Measurements from ENCODE around the gene VAV3. TPM values are rescaled to one million over a fixed set of nuclear protein-coding genes. Genes with fewer than 3 reads are reported as not detected.

VAV3 gene
- total RNA-seq, 2 donors from 2014 or later: 6.9 to 7.7 TPM

DNA sequence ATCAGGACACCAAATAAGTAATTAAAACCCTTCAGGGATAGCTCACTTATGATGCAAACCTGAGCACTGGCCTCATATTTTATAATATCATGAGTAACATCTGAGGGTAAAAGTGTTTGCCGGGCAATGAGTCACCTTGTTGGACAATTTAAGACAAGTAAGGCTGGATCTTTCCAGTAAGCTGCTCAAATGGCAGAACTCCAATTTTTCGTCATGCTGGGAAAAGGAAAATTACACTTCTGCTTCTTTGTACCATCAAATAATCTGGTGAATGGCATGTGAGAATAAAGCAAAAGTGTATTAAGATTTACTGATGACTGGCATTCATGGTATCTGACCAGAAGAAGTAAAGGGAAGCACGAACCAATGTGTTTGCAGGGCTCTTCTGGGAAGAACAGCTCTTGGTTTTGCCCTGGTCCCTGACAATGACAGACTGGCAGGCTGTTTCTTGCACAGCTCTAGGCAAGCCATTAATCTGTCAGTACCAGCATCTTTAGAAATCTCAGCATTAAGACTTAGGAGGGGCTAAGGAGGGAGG lies 392.2 kb downstream of the VAV3 start:
- H3K27ac ChIP-seq: no peak overlapping the region
- ATAC-seq (ENCODE audit: insufficient number of reproducible peaks, low FRiP score, low read depth) (no peak), DNase-seq (ENCODE audit: low spot score) (no peak)
- no peaks in the 10 kb centered on the region for H3K9me3 ChIP-seq
- no peaks in the 10 kb centered on the region for H3K27me3 ChIP-seq (replicated peaks; ENCODE audit: insufficient read depth)
- H3K4me3 ChIP-seq: no peak overlapping the region
- no peaks in the 10 kb centered on the region for H3K36me3 ChIP-seq
- no peaks in the 10 kb centered on the region for H3K4me1 ChIP-seq (ENCODE audit: control insufficient read depth in 1 of 2, low read depth in 2 of 2)
- TF ChIP-seq, protein P1, sequence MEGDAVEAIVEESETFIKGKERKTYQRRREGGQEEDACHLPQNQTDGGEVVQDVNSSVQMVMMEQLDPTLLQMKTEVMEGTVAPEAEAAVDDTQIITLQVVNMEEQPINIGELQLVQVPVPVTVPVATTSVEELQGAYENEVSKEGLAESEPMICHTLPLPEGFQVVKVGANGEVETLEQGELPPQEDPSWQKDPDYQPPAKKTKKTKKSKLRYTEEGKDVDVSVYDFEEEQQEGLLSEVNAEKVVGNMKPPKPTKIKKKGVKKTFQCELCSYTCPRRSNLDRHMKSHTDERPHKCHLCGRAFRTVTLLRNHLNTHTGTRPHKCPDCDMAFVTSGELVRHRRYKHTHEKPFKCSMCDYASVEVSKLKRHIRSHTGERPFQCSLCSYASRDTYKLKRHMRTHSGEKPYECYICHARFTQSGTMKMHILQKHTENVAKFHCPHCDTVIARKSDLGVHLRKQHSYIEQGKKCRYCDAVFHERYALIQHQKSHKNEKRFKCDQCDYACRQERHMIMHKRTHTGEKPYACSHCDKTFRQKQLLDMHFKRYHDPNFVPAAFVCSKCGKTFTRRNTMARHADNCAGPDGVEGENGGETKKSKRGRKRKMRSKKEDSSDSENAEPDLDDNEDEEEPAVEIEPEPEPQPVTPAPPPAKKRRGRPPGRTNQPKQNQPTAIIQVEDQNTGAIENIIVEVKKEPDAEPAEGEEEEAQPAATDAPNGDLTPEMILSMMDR (IDR thresholded peaks at IDR 0.05): no peak

DNA sequence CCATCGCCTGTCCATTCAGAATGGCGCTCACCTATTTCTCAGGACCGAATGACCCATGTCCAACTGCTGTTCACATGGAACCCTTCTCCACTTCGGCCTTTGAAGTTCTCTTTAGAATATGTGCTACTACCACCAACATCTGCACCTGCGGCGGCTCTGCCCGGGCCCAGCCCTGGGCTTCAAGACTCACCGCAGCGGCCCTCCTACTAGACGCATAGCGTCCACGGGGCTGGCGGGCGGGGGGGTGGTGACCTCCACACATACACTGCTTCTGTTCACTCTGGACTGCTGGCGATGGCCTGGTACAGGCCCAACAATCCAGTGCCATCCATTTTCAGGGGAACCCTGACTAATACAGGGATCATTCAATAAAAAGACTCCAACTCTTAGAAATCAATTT lies 394.2 kb downstream of the VAV3 start:
- Histone ChIP-seq H3K4me1 (ENCODE audit: control insufficient read depth in 1 of 2, low read depth in 2 of 2) (no peaks in the 10 kb centered on the region), H3K9me3 (no peaks in the 10 kb centered on the region), H3K27me3 (replicated peaks; ENCODE audit: insufficient read depth) (no peaks in the 10 kb centered on the region), H3K4me3 (no peak overlapping the region), H3K36me3 (no peaks in the 10 kb centered on the region), H3K27ac (no peak overlapping the region)
- no peak for DNase-seq (ENCODE audit: low spot score)
- TF ChIP-seq, protein P1 (IDR thresholded peaks at IDR 0.05): no peak
- no peak for ATAC-seq (ENCODE audit: insufficient number of reproducible peaks, low FRiP score, low read depth)

DNA sequence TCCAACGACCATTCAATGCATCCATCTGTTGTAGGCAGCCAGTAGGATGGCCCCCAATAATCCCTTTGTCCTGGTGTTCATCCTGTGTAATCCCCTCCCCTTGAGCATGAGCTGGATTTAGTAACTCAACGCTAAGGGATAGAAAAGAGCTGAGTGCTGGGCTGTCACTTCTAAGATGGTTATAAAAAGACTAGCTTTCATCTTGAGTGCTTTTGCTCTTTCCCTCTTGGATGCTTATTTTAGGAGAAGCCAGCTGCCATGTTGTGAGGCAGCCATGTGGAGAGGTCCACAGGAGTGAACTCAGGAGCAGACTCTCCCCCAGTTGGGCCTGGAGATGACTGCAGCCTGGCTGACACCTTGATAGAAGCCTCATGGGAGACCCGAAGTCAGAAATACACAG lies 401.5 kb downstream of the VAV3 start:
- H3K4me1 ChIP-seq (ENCODE audit: control insufficient read depth in 1 of 2, low read depth in 2 of 2): no peaks in the 10 kb centered on the region

DNA sequence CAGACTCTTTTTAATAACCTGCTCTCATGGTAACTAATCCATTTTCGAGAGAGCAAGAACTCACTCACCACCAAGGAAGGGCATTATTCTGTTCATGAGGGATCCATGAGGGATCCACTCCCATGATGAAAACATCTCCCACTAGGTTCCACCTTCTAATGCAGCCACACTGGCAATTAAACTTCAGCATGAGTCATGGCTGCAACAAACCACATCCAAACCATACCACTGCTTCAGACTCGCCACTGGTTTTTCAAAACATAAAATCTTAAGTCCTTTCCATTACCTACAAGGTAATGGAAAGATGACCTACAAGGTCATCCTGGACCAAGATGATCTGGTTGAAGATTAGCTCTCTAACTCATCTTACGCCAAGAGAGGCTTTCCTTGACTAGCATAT lies 405.1 kb downstream of the VAV3 start:
- TF ChIP-seq, protein P1 (IDR thresholded peaks at IDR 0.05): no peak
- Histone ChIP-seq H3K27ac (no peak overlapping the region), H3K9me3 (no peaks in the 10 kb centered on the region), H3K27me3 (replicated peaks; ENCODE audit: insufficient read depth) (no peaks in the 10 kb centered on the region), H3K4me1 (ENCODE audit: control insufficient read depth in 1 of 2, low read depth in 2 of 2) (no peaks in the 10 kb centered on the region), H3K4me3 (no peak overlapping the region), H3K36me3 (no peaks in the 10 kb centered on the region)
- no peak for DNase-seq (ENCODE audit: low spot score)
- ATAC-seq (ENCODE audit: insufficient number of reproducible peaks, low FRiP score, low read depth): no peak

More for the DNA sequence above, 401.5 kb downstream of the VAV3 start:
- no peaks in the 10 kb centered on the region for H3K27me3 ChIP-seq (replicated peaks; ENCODE audit: insufficient read depth)
- TF ChIP-seq, protein P1 (IDR thresholded peaks at IDR 0.05): no peak
- H3K27ac ChIP-seq: no peak overlapping the region
- H3K36me3 ChIP-seq: no peaks in the 10 kb centered on the region
- DNase-seq (ENCODE audit: low spot score) (no peak), ATAC-seq (ENCODE audit: insufficient number of reproducible peaks, low FRiP score, low read depth) (no peak)
- no peaks in the 10 kb centered on the region for H3K9me3 ChIP-seq
- H3K4me3 ChIP-seq: no peak overlapping the region

DNA sequence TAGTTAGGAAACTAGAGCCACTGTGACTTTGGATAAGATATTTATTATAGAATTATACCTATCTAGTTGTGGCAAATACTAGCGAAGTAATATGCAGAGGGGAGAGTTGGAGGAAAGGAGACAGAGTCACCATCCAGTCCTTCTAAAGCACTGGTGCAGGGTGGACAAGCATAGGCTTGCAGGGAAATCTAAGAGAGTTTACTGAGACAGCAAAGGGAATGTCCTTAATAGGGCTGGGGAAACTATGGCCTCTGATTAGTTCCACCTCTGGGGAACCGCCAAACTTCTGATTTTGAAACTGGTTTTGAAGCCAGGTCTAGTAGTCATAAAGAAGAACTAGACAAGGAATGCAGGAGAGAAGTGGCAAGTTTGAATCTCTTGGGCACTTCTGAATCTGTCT lies 407.9 kb downstream of the VAV3 start:
- no peaks in the 10 kb centered on the region for H3K36me3 ChIP-seq
- ATAC-seq (ENCODE audit: insufficient number of reproducible peaks, low FRiP score, low read depth) (no peak), DNase-seq (ENCODE audit: low spot score) (no peak)
- H3K4me1 ChIP-seq (ENCODE audit: control insufficient read depth in 1 of 2, low read depth in 2 of 2): no peaks in the 10 kb centered on the region
- H3K4me3 ChIP-seq: no peak overlapping the region
- no peaks in the 10 kb centered on the region for H3K9me3 ChIP-seq
- no peaks in the 10 kb centered on the region for H3K27me3 ChIP-seq (replicated peaks; ENCODE audit: insufficient read depth)
- TF ChIP-seq, protein P1 (IDR thresholded peaks at IDR 0.05): no peak
- H3K27ac ChIP-seq: no peak overlapping the region
